Upper lobe of left lung (tissue), 6 donors: Measurements from ENCODE around the gene ANKRD13A. TPM values are rescaled to one million over a fixed set of nuclear protein-coding genes. Genes with fewer than 3 reads are reported as not detected.
"Not testable (repeated sequence)": the region's sequence is repeated elsewhere in the genome, so short reads cannot be mapped to it uniquely, and the experiment has no call there.

ENCODE experiments used
- ATAC-seq, 2 donors: fragments of 200-7000 bp; cut with Tn5 transposase; one replicate each; pipeline ENCODE4 v1.9.1; 2022; ENCODE audit warnings: mild to moderate bottlenecking in 2 of 2, moderate library complexity in 2 of 2; ENCODE audit not compliant: low FRiP score in 2 of 2
- DNase-seq, 2 donors: peaks; one replicate each; pipeline ENCODE4 v3.0.0-alpha.2; 2019 to 2020
- H3K27ac ChIP-seq, 4 donors: fragments of 200-600 bp; sonication (generic); one replicate each; pipeline ENCODE4 v1.5.1; 2016 to 2019
- H3K27me3 ChIP-seq, 4 donors: fragments of 200-600 bp; sonication (generic); one replicate each; pipeline ENCODE4 v1.5.1; 2017 to 2019
- H3K36me3 ChIP-seq, 4 donors: fragments of 200-600 bp; sonication (generic); one replicate each; pipeline ENCODE4 v1.5.1; 2016 to 2019
- H3K4me1 ChIP-seq, 4 donors: fragments of 200-600 bp; sonication (generic); one replicate each; pipeline ENCODE4 v1.5.1; 2018 to 2019
- H3K4me3 ChIP-seq, 4 donors: fragments of 200-600 bp; sonication (generic); one replicate each; pipeline ENCODE4 v1.5.1; 2017 to 2019; ENCODE audit warnings: mild to moderate bottlenecking in 2 of 4, moderate library complexity in 1 of 4
- H3K9me3 ChIP-seq, 4 donors: fragments of 200-600 bp; sonication (generic); one replicate each; pipeline ENCODE4 v1.5.1; 2018 to 2019
- EP300 ChIP-seq, 4 donors: sonication (generic); formaldehyde crosslinking; IDR thresholded peaks; one replicate each; pipeline ENCODE4 v1.5.1; 2017; ENCODE audit warnings: antibody characterized with exemption in 4 of 4, control low read depth in 2 of 4
- POLR2A ChIP-seq, 4 donors: fragments of 450-650 bp; IDR thresholded peaks; one replicate each; pipeline ENCODE4 v1.5.1; 2016 to 2017; ENCODE audit warnings: antibody characterized with exemption in 4 of 4, mild to moderate bottlenecking in 2 of 4
- POLR2AphosphoS5 ChIP-seq, 2 donors: sonication (generic); formaldehyde crosslinking; IDR thresholded peaks; one replicate each; pipeline ENCODE4 v1.5.1; 2017; ENCODE audit warnings: antibody characterized with exemption in 2 of 2
- WGBS, 2 donors: methylation state at CpG; one replicate each; pipeline ENCODE4 v1.1.5; 2017 to 2018; 5-methylcytosine and 5-hydroxymethylcytosine counted together
- total RNA-seq, 6 donors: library from RNA; depleted of rRNA in 4 of 6; stranded (reverse); fragments of >200 nt in 4 of 6; gene quantifications; one replicate each; pipeline versions ENCODE4 v1.1.0 to v1.2.1, GENCODE V29; 2016 to 2021
- TF ChIP-seq, protein P1 (sequence below), 6 experiments: fragments of 450-650 bp in 4 of 6; fragments of 200-600 bp in 2 of 6; sonication (generic) in 2 of 6; IDR thresholded peaks; one replicate each; pipeline ENCODE4 v1.5.1; 2016 to 2019; ENCODE audit warnings: antibody characterized with exemption in 6 of 6
- donor health status: DM: no; HTN: no; CAD: no; lungs with moderate emphysema.
- donor health status: DM: no; HTN: yes; CAD: no; lungs with severe emphysema.

ANKRD13A gene
- total RNA-seq, 6 donors from 2014 or later = 58.9 to 166 (median 74.6) TPM

DNA sequence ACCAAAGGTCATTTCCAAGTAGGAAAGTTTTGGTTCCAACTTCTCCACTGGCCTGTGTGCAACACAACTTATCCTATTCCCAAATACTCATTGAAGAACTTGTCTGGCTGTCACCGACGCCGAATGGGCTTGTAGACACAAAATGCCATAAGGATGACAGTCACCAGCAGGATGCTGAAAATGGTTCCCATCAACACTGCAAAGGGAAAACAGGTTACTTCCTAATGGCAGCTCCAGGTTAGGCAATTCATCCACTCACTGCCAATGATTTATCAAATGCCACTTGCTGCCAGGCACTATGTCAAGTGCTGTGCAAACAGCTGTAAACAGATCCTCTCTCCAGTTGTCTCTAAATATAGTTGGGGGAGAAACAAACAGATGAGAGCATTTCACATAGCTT, 43.0 kb downstream of the ANKRD13A start:
- H3K4me3 ChIP-seq = no peak overlapping the region
- H3K27me3 ChIP-seq = no peaks in the 10 kb centered on the region
- TF ChIP-seq, protein P1, sequence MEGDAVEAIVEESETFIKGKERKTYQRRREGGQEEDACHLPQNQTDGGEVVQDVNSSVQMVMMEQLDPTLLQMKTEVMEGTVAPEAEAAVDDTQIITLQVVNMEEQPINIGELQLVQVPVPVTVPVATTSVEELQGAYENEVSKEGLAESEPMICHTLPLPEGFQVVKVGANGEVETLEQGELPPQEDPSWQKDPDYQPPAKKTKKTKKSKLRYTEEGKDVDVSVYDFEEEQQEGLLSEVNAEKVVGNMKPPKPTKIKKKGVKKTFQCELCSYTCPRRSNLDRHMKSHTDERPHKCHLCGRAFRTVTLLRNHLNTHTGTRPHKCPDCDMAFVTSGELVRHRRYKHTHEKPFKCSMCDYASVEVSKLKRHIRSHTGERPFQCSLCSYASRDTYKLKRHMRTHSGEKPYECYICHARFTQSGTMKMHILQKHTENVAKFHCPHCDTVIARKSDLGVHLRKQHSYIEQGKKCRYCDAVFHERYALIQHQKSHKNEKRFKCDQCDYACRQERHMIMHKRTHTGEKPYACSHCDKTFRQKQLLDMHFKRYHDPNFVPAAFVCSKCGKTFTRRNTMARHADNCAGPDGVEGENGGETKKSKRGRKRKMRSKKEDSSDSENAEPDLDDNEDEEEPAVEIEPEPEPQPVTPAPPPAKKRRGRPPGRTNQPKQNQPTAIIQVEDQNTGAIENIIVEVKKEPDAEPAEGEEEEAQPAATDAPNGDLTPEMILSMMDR (IDR thresholded peaks at IDR 0.05) = no peak
- TF ChIP-seq POLR2AphosphoS5 (IDR thresholded peaks at IDR 0.05) = peak in 1 of 2 donors; percentile 27
- TF ChIP-seq EP300 (IDR thresholded peaks at IDR 0.05) = peak in 1 of 4 donors; percentile 24
- no peak for TF ChIP-seq POLR2A (IDR thresholded peaks at IDR 0.05)
- H3K9me3 ChIP-seq = no peaks in the 10 kb centered on the region
- DNase-seq (no peak), ATAC-seq (no peak)
- peaks cover 0 to 37% (median 14%) of the 10 kb centered on the region in 4 donors for H3K36me3 ChIP-seq
- WGBS, 2 donors = 72 to 92% methylated on average over 3 of the region's 3 CpGs
- H3K4me1 ChIP-seq = peaks cover 41 to 53% (median 46%) of the 10 kb centered on the region in 4 donors
- H3K27ac ChIP-seq = peak overlapping the region in 3 of 4 donors; percentile 30 to 49 (median 45)

GRCh38 chr12:110046451-110047187, 47.4 kb downstream of the ANKRD13A start:
- no peaks in the 10 kb centered on the region for H3K9me3 ChIP-seq
- H3K4me1 ChIP-seq = peaks cover 29 to 37% (median 34%) of the 10 kb centered on the region in 4 donors
- peaks cover 0 to 20% (median 3%) of the 10 kb centered on the region in 4 donors for H3K36me3 ChIP-seq
- no peak for DNase-seq
- 83 to 84% methylated on average over 8 of the region's 8 CpGs for WGBS, 2 donors
- no peaks in the 10 kb centered on the region for H3K27me3 ChIP-seq
- ATAC-seq = no peak
- peak overlapping the region in 1 of 4 donors; percentile 72 for H3K4me3 ChIP-seq
- TF ChIP-seq POLR2A (IDR thresholded peaks at IDR 0.05) = no peak
- TF ChIP-seq EP300 (IDR thresholded peaks at IDR 0.05) = peak in 1 of 4 donors; percentile 67
- peak overlapping the region; percentile 45 to 88 (median 72) for H3K27ac ChIP-seq

DNA sequence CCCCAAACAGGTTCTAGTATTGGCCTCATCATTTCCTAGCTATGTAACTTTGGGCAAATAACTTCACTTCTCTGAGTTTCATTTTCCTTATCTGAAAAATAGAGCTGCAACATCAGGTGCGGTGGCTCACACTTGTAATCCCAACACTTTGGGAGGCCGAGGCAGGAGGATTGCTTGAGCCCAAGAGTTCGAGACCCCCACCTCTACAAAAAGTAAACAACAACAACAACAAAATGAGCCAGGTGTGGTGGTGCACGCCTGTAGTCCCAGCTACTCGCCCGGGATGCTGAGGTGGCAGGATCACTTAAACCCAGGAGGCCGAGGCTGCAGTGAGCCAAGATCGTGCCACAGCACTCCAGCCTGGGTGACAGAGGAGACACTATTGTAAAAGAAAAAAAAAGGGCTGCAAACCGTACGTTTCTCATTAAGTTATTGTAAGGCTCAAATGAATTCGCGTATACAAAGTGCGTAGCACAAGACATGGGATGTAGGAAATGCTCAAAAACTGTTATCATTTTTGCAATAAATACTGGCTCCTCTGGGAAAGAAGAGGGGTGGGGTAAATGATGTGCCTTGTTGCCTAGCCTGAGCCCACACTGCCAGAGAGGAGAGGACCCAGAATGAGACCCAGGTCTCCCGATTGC, 48.2 kb downstream of the ANKRD13A start:
- H3K4me1 ChIP-seq = peaks cover 27 to 37% (median 32%) of the 10 kb centered on the region in 4 donors
- no peak for DNase-seq
- peak overlapping the region; percentile 70 to 88 (median 80) for H3K27ac ChIP-seq
- 71 to 74% methylated on average over 14 of the region's 14 CpGs for WGBS, 2 donors
- H3K4me3 ChIP-seq = peak overlapping the region; percentile 72 to 96 (median 80)
- no peaks in the 10 kb centered on the region for H3K9me3 ChIP-seq
- H3K36me3 ChIP-seq = peaks cover 0 to 12% (median 2%) of the 10 kb centered on the region in 4 donors
- no peaks in the 10 kb centered on the region for H3K27me3 ChIP-seq
- no peak for ATAC-seq
- no peak for TF ChIP-seq POLR2A (IDR thresholded peaks at IDR 0.05)
- TF ChIP-seq, protein P1 (IDR thresholded peaks at IDR 0.05) = no peak
- TF ChIP-seq EP300 (IDR thresholded peaks at IDR 0.05) = no peak
- no peak for TF ChIP-seq POLR2AphosphoS5 (IDR thresholded peaks at IDR 0.05)

DNA sequence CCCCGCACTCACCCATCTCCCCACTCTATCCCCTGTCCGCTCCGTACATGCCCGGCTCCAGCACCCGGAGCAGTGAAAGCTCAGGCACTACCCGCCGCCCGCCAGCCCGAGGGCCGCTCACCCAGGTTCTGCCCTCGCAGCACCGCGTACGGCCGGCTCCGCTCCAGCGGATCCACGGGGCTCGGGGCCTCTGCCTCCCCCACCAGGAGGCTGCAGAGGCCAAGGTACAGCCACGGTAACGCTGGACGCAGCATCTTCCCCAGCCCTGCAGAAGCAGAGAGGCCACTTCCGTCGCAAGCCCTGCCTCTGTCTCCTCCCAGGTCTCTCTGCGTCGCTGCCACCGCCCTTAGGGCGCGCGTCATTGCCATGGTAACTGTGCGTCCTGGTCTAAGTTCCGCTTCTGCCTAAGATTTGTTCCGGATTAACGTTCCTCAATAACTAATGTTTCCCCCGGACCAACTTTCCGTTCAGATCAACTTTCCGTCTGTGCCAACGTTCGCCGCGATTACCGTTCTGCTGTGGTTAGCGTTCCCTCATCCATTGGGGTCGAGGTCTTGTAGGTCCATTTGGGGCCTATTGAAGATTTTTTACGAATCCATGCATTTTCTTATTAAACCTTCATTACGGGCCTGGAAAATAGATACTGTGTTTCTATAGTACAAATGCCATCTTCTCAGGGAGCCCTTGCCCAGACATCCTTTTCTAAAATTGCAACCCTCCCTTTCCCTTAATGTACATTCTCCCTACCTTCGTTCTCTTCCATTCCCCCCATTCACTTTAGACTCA, 49.2 kb downstream of the ANKRD13A start, which contains the start of gene C12orf76:
Gene C12orf76, minus strand, starts transcription at position 281 of the 786 bp plus-strand sequence. Its CDS starts 27 bp downstream, at position 254.
- Histone ChIP-seq H3K27ac (peak within 1 kb of the TSS; percentile 70 to 88 (median 80)), H3K9me3 (no peaks in the 10 kb centered on the region), H3K4me3 (peak within 1 kb of the TSS; percentile 72 to 96 (median 80)), H3K27me3 (no peaks in the 10 kb centered on the region), H3K36me3 (peaks cover 0 to 11% (median 2%) of the 10 kb centered on the region in 4 donors), H3K4me1 (peaks cover 18 to 32% (median 23%) of the 10 kb centered on the region in 4 donors)
- DNase-seq = peak; percentile 94 to 98
- 2 to 5% methylated on average over 18 to 38 of the region's 47 CpGs for WGBS, 2 donors
- ATAC-seq = peak; percentile 98 to 100
- peak; percentile 86 to 89 for TF ChIP-seq POLR2AphosphoS5 (IDR thresholded peaks at IDR 0.05)
- TF ChIP-seq, protein P1 (IDR thresholded peaks at IDR 0.05) = peak in 2 of 6 experiments; percentile 23 to 36
- TF ChIP-seq EP300 (IDR thresholded peaks at IDR 0.05) = no peak
- TF ChIP-seq POLR2A (IDR thresholded peaks at IDR 0.05) = peak in 3 of 4 donors; percentile 47 to 90 (median 69)

DNA sequence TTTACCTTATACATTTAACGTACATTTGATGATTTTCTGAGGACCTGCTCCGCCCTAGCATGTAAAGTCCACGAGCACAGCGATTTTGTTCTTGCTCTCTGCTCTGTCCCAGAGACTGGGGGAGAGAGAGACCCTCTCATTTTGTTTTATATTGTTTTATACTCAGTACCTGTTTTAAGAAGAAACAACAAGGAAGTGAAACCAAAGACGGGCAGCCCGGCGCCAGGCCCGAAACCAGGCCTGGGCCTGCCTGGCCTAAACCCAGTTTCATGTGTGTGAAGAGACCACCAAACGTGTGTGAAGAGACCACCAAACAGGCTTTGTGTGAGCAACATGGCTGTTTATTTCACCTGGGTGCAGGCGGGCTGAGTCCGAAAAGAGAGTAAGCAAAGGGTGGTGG, 49.8 kb downstream of the ANKRD13A start:
- not testable (repeated sequence) for ATAC-seq, H3K36me3 ChIP-seq, H3K27me3 ChIP-seq, H3K9me3 ChIP-seq
- Histone ChIP-seq H3K27ac (peak overlapping the region; percentile 70 to 88 (median 80)), H3K4me1 (peaks cover 17 to 28% (median 23%) of the 10 kb centered on the region in 4 donors), H3K4me3 (peak overlapping the region in 3 of 4 donors; percentile 72 to 96 (median 74))
- peak in 1 of 2 donors; percentile 77 for DNase-seq
- 89 to 90% methylated on average over 11 of the region's 11 CpGs for WGBS, 2 donors

DNA sequence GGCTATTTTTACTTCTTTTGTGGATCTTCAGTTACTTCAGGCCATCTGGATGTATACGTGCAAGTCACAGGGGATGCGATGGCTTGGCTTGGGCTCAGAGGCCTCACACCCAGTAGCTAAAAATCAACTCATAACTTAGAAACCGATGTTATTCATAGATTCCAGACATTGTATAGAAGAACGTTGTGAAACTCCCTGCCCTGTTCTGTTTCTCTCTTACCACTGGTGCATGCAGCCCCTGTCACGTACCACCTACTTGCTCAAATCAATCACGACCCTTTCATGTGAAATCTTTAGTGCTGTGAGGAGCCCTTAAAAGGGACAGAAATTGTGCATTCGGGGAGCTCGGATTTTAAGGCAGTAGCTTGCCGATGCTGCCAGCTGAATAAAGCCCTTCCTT, 50.4 kb downstream of the ANKRD13A start:
- 93 to 94% methylated on average over 9 of the region's 9 CpGs for WGBS, 2 donors
- ATAC-seq = not testable (repeated sequence)

More for the DNA sequence above, 50.4 kb downstream of the ANKRD13A start:
- not testable (repeated sequence) for H3K9me3 ChIP-seq, H3K4me3 ChIP-seq, H3K27ac ChIP-seq, H3K27me3 ChIP-seq, H3K36me3 ChIP-seq, DNase-seq
- H3K4me1 ChIP-seq = peaks cover 17 to 28% (median 23%) of the 10 kb centered on the region in 4 donors
